ENCODE data around the gene KBTBD8.

KBTBD8 gene

GRCh38 chr3:67000009-67000408 lies 1.9 kb downstream of the KBTBD8 start:
- DNase-seq, result no peak

- DNase-seq, result no peak
Measured at GRCh38 chr3:67001086-67001861, 3.2 kb downstream of the KBTBD8 start.

GRCh38 chr3:67005974-67006373 lies 7.9 kb downstream of the KBTBD8 start:
- no peak for DNase-seq

- no peak for DNase-seq
Measured at GRCh38 chr3:67006460-67006859, 8.4 kb downstream of the KBTBD8 start.

GRCh38 chr3:67008388-67008787 lies 10.3 kb downstream of the KBTBD8 start:
- no peak for DNase-seq

DNA sequence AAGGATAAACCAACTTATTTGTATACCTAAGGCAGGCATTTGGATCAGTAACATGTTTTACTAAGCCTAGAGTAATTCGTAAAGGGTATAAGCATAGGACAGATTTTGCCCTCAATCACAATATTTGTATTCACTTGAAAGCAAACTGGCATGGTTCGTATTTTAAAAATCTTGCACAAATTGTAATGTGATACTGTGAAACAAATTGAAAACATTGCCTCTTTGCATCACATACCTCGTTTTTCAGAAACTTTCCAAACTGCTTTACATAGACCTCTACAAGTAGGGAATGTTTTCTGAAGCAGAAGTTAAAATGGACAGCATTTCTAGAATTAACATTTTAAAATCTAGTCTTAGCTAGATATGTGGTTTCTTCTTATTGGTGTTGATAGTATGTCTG lies 11.6 kb downstream of the KBTBD8 start:
- DNase-seq, result no peak

GRCh38 chr3:67011414-67012131 lies 13.5 kb downstream of the KBTBD8 start:
- DNase-seq, result no peak

DNA sequence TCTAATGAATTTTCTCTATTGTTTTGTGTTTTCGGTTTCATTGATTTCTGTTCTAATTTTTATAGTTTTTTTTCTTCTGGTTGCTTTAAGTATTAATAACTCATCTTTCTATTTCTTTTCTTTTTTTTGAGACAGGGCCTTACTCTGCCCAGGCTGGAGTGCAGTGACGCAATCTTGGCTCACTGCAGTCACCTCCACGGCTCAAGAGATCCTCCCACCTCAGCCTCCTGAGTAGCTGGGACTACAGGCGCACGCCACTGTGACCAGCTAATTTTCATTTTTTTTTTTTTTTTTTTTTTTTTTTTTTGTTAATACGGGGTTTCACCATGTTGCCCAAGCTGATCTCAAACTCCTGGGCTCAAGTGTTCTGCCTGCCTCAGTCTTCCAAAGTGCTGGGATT lies 14.5 kb downstream of the KBTBD8 start:
- no peak for DNase-seq

GRCh38 chr3:67015702-67016484 lies 17.8 kb downstream of the KBTBD8 start:
- DNase-seq, result no peak

DNA sequence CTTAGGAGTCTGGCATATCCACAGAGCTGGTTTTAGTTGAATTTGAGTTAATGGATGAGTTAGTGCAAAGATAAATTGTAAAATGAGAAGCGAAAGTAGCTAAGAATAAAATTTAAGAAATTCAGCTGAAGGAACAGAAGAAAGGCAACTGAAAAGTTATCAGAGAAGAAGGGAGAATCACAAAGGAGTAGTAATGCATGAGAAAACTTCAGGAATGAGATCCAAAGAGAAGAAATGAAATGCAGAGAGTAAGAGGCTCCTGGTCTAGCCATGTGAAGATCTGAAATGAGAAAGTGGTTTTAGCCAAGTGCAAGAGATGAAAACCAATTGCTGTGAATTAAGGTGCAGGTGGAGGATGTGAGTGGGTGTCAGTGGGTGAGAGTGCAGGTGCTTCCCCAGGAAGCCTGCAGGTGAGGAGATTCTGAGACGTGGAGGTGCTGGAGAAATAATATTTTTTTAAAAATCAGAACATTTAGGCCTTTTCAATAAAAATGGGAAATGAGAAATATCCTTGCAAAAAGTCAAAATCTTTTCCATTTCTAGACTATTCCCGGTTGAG lies 18.5 kb downstream of the KBTBD8 start:
- no peak for DNase-seq

DNA sequence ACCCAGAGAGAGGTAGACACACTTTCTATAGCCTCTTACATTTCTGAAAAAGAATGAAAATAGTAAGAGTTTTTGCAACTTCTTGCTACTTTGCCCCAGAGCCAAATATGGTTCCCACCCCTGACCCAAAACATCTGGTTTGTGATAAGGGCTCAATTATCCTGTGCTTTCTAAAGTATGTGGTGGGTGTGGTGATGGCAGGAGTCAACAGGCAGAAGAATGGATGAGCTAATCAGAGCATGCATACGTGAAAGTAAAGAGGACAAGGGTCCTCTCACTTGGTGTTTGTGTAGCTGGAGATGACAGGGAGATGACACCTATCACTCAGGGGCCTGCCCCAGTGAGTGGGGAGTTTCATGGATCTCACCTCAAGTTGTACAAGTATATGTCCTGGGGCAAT lies 19.1 kb downstream of the KBTBD8 start:
- DNase-seq, result no peak

- no peak for DNase-seq
Measured at GRCh38 chr3:67018105-67018788, 20.1 kb downstream of the KBTBD8 start.

DNA sequence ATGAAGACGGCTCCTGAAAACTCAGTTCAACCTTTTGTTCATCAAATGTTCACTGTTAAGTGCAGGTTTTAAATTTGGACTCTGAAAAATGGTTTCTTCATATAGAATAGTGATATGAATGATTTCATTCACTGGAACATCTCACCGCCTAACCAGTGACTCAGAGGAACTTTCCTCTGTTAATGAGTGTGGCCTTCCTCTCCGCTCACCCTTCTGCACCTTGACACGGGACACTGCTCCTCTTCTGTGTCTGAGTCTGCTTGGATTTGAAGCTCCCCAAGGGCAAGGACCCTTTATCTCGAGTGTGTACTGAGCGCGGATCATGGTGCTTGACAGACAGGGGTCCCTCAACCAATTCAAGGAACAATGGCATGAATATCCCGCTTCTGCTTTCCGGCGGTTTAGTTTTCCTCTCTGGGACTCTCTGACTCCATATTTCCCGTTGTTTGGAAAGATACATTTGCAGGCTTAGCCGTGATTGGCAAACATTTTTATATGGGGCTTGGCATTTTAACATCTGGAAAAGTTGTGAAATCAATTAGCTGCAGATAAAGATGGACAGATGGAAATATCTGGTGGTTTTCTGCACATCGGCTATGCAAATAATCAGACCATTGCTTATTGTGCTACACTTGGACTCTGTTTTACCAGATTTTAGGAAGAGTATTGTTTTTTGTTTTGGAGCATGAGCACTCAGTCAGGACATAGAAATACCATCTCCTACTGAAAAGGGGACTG lies 20.9 kb downstream of the KBTBD8 start:
- DNase-seq, result no peak

DNA sequence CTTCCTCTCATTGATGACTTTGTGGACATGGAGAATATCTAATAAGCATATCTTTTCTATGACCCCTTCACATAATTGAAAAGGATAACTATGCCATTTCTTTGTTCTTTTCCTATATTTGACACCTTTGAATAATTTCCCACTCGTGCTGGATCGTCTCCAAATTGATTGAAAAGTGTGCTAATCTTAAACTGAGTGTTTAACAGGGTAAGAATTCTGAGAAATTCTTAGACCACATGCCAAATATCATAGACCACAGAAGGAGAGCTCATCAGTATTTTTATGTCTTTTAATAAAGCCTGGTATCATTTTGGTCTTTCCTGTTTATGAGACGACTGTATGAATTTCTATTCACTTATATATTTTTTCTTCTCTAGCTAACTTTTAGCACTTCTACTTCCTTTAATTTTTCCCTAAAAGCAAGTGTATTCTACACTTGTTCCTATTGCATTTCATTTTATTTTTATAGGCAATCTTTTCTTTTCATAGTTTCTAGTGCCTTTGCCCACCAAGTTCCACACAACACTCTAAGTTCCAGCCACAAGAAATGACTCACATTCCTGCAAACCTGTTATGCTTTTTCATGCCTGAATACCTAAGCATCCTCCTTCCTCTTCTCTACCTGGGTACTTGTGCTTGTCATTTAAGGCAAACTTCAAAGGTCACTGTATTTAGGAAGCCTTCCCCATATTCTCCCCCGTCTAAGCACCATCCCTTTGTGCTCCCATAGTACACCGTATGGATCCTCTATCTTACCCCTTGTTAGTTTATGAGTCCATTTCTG lies 30.1 kb downstream of the KBTBD8 start:
- no peak for DNase-seq

GRCh38 chr3:67030785-67031740 lies 33.0 kb downstream of the KBTBD8 start:
- no peak for DNase-seq

DNA sequence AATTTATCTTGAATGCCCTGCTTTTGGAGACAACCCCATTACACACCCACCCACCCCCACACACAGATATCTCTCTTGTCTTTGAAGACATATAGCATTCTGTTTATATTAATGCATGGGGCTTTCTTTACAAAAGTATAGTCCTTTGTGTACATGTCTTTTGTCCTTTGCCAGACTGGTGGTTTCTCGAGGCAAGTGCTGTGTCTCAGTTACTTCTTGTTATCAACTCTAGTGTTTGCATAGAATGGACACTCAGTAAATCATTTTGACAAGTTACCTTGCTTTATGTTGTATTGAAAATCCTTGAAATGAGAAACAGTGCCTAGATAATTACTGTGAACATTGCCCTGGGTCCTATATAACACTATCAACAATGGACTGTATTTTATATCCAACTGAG lies 33.9 kb downstream of the KBTBD8 start:
- DNase-seq, result no peak

GRCh38 chr3:67033079-67033478 lies 35.0 kb downstream of the KBTBD8 start:
- DNase-seq, result no peak

DNA sequence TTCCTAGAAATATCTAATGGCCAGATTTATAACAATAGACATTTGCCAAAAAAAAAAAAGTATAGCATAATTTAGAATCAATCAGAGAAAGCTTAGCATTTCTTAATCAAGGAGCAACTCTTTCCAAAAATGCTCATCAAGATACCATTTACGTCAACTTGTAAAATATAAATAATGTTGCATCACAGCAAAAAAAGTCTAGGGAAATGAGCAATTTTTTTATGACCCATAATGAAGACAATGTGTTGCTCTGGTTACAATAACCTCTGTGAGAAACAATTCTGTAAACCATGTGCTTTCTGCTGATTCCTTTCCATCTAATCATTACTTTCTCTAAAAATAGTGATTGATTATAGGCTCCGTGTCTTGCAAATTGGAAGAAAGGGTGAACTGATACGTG lies 36.3 kb downstream of the KBTBD8 start:
- DNase-seq, result no peak

GRCh38 chr3:67037615-67038014 lies 39.5 kb downstream of the KBTBD8 start:
- DNase-seq, result no peak

GRCh38 chr3:67044295-67044694 lies 46.2 kb downstream of the KBTBD8 start:
- no peak for DNase-seq
